Bronchial epithelial cell (primary cell): ENCODE measurements around the gene PABPC3. TPM values are rescaled to one million over a fixed set of nuclear protein-coding genes. Genes with fewer than 3 reads are reported as not detected.

ENCODE experiments used
- DNase-seq: peaks from one replicate; pipeline ENCODE4 v3.0.0-alpha.2; 2010; ENCODE audit warnings: low read depth
- FAIRE-seq: peaks from 2 replicates; lab custom pipeline; 2011; peaks lifted over from hg19 to GRCh38; lab: Jason Lieb, UNC
- H3K27me3 ChIP-seq: 2 replicates; pipeline ENCODE4 v1.5.1; 2011; ENCODE audit warnings: low read length; ENCODE audit not compliant: control insufficient read depth, insufficient read depth
- H3K36me3 ChIP-seq: 2 replicates; pipeline ENCODE4 v1.5.1; 2011; ENCODE audit warnings: low read length; ENCODE audit not compliant: control insufficient read depth, insufficient read depth
- H3K4me3 ChIP-seq: 2 replicates; pipeline ENCODE4 v1.5.1; 2011; ENCODE audit warnings: mild to moderate bottlenecking, low read depth, low read length, control low read depth
- CTCF ChIP-seq: IDR thresholded peaks from 2 replicates; pipeline ENCODE4 v1.5.1; 2011; ENCODE audit warnings: mild to moderate bottlenecking, moderate library complexity, low read length, control low read depth, inconsistent platforms; ENCODE audit not compliant: insufficient read depth, severe bottlenecking
- total RNA-seq: library from RNA; depleted of rRNA; stranded (reverse); fragments of >200 nt; gene quantifications from 2 replicates; pipeline ENCODE4 v1.2.1, GENCODE V29; 2014

PABPC3 gene
- total RNA-seq, 1 donor from 2014 or later, result under 0.01 TPM

GRCh38 chr13:25059958-25060357 is 36.0 kb upstream of the PABPC3 start:
- Histone ChIP-seq H3K4me3 (no peak overlapping the region), H3K36me3 (no peaks in the 10 kb centered on the region), H3K27me3 (no peaks in the 10 kb centered on the region)
- no peak for FAIRE-seq
- no peak for TF ChIP-seq CTCF
- no peak for DNase-seq

GRCh38 chr13:25062479-25062878 is 33.5 kb upstream of the PABPC3 start:
- Histone ChIP-seq H3K4me3 (no peak overlapping the region), H3K27me3 (peaks cover 3% of the 10 kb centered on the region), H3K36me3 (no peaks in the 10 kb centered on the region)
- FAIRE-seq (no peak), DNase-seq (no peak)
- no peak for TF ChIP-seq CTCF

GRCh38 chr13:25064396-25064795 is 31.5 kb upstream of the PABPC3 start:
- FAIRE-seq, result no peak
- Histone ChIP-seq H3K4me3 (no peak overlapping the region), H3K27me3 (peaks cover 3% of the 10 kb centered on the region), H3K36me3 (no peaks in the 10 kb centered on the region)
- no peak for TF ChIP-seq CTCF
- no peak for DNase-seq

- FAIRE-seq, result no peak
- no peak for TF ChIP-seq CTCF
- Histone ChIP-seq H3K27me3 (peaks cover 3% of the 10 kb centered on the region), H3K36me3 (no peaks in the 10 kb centered on the region), H3K4me3 (no peak overlapping the region)
- DNase-seq, result no peak
Observed at GRCh38 chr13:25065974-25066770, 29.8 kb upstream of the PABPC3 start.

GRCh38 chr13:25067064-25067463 is 28.9 kb upstream of the PABPC3 start:
- Histone ChIP-seq H3K4me3 (no peak overlapping the region), H3K27me3 (peaks cover 3% of the 10 kb centered on the region), H3K36me3 (no peaks in the 10 kb centered on the region)
- FAIRE-seq (no peak), DNase-seq (no peak)
- no peak for TF ChIP-seq CTCF
